GM18502 (cell line): Measurements from ENCODE around the gene LPGAT1.
A peak's percentile ranks its signal among the peaks of the same experiment; 100 is the strongest.
"Not testable (repeated sequence)": the region's sequence is repeated elsewhere in the genome, so short reads cannot be mapped to it uniquely, and the experiment has no call there.

Experiments used
- ATAC-seq: cut with Tn5 transposase; IDR thresholded peaks from one replicate; pipeline ENCODE4 v1.9.1; 2021; ENCODE audit warnings: mild to moderate bottlenecking; ENCODE audit not compliant: unreplicated experiment, poor library complexity

LPGAT1 gene

GRCh38 chr1:211830328-211831142 lies at the start of gene LPGAT1:
LPGAT1 (minus strand) TSS chr1:211830763; CDS start chr1:211829296, 1,467 bp downstream.
- ATAC-seq: peak; percentile 70

GRCh38 chr1:211879475-211879874 lies 48.9 kb upstream of the LPGAT1 start:
- no peak for ATAC-seq

GRCh38 chr1:211876851-211877590 lies 46.5 kb upstream of the LPGAT1 start:
- no peak for ATAC-seq

DNA sequence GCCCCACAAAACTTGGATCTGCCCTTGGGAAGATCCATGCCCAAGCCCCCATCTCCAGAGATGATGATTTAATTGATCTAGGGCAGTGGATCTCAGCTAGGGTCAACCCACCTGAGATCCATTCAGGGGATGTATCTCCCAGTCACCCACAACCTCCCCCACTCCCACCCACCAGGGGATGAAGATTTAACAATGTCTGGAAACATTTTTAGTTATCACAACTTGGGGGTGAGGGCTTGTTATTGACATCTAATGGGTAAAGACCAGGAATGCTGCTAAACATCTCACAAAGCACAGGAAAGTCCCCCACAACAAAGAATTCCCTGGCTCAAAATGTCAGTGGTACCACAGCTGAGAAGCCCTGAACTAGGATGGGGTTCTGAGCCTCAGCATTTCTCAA lies 45.0 kb upstream of the LPGAT1 start:
- ATAC-seq: no peak

- ATAC-seq: no peak
Measured at GRCh38 chr1:211874521-211875347, 44.2 kb upstream of the LPGAT1 start.

DNA sequence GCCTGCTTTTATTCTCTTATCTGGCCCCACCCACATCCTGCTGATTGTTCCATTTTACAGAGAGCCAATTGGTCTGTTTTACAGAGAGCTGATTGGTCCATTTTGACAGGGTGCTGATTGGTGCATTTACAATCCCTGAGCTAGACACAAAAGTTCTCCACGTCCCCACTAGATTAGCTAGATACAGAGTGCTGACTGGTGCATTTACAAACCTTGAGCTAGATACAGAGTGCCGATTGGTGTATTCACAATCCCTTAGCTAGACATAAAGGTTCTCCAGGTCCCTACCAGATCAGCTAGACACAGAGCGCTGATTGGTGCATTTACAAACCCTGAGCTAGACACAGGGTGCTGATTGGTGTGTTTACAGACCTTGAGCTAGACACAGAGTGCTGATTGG lies 43.2 kb upstream of the LPGAT1 start:
- not testable (repeated sequence) for ATAC-seq

DNA sequence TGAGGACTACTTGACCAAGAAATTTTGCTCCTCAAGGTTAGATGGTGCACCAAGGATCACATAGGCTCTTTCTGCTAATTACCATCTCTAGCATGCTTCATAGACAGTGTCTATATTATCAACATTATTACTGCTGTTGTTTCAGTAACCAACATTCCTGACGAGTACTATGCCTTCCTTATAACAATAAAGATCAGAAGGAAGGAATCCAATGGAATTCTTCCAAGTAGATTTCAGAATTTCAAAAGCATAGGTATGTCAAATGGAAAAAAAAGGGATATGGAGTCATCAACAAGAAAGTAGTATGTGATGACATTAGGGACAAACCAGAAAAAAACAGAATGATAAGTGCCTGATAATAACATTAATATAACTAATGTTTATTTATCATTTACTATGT lies 39.6 kb upstream of the LPGAT1 start:
- ATAC-seq: no peak

- ATAC-seq: no peak
Measured at GRCh38 chr1:211865180-211865579, 34.6 kb upstream of the LPGAT1 start.

DNA sequence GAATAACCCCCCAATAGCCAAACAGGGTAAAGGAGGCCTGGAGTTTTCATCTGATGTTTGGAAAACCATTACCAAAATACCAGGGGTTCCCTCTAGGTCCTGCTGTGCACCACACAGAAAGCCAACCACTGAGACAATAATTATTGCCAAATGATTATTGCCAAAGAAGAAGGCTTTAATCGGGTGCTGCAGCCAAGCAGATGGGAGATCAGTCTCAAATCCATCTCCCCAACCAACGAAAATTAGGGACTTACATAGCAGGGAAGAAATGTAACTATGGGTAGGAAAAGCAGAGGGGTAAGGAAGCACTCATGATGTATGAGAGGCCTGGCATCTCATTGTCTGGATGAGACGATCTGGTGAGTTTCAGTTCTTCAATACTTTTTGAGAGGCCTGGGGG lies 28.8 kb upstream of the LPGAT1 start:
- no peak for ATAC-seq

- ATAC-seq: no peak
Measured at GRCh38 chr1:211851174-211851573, 20.6 kb upstream of the LPGAT1 start.

DNA sequence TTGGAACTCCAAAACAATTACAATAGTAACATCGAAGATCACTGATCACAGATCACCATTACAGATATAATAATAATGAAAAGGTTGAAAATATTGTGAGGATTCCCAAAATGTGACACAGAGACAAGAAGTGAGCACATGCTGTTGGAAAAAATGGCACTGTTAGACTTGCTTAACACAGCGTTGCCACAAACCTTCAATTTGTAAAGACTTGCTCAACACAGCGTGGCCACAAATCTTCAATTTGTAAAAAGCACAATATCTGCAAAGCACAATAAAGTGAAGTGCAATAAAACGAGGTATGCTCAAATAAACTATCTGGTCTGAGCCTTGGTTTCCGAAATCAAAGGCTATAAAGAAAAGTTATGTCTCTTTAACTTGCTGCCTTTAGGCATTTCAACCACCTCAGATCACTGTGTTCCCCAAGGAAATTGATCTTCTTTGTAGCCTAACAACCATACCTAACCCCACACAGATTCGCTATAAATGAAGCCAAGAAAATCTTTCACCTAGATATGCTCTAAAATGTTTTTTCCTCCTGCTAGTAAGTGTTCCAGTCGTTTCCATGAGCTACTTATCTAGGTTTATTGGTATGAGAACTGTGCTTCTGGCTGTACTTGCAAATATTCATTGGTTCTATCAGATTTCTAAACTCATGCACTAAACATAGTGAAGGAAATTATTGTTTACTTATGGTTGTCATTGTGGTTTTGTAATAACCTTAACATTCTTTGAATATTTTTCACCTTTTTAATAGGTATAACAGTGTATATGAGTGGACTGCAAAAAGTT lies 13.1 kb upstream of the LPGAT1 start:
- no peak for ATAC-seq

DNA sequence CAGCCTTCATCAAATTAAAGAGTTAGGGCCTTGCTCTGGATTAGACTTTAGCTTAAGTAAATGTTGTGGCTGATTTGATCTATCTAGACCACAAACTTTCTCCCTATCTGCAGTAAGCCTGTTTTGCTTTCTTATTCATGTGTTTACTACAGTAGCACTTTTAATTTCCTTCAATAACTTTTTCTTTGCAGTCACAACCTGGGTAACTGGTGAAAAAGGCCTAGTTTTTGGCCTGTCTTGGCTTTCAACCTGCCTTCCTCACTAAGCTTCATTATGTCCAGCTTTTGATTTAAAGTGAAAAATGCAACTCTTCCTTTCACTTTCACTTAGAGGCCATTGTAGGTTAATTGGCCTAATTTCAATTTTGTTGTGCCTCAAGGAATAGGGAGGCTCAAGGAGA lies 12.5 kb upstream of the LPGAT1 start:
- ATAC-seq: no peak

- no peak for ATAC-seq
Measured at GRCh38 chr1:211842518-211842917, 12.0 kb upstream of the LPGAT1 start.

DNA sequence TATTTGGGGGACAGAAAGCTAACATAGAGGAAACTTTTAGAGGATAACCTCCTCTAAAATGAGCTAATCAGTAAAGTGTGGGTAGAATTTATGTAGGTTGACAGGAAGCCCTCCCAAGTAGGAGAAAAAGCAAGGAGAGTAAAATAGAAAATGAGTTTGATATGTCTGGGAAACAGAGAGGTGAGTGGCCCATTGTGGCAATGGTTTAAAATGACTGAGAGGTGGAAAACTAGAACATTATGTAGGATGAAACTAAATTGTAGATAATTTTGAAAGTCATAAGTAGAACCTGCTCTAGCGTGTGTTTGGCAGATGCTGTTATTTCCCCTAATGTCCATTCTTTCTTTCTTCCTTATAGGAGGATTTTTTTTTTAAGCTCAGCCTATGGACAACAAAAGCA lies 8.5 kb upstream of the LPGAT1 start:
- no peak for ATAC-seq

DNA sequence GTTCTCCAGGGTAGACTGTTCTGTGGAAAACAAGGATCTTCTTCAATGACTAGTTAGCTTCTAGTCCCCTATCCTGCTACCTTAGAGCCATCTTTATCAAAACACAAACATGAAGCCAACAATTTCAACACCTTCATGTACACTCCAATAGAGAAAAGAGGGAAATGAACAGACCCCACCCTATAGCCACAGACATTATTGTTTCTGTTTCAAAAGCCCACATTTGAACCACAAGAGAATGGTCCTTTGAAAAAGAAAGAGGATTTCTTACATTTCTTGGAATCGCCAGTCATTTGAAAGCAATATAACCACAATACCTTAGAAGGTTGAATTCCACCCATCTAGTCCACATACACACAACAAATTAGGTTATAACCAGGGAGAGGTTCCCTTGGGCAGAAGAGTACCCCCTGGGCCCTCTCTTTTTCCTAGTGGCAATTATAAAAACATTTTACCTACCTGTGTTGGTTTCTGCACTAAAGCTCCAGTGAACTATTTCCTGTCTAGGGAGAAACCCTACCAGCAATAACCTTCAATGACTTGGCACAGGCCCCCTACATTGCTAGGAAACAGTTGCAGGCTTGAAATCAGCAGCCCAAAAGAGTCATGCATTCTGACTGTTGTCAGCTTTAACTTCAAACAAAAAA lies 2.7 kb upstream of the LPGAT1 start:
- no peak for ATAC-seq

GRCh38 chr1:211832661-211833060 lies 2.1 kb upstream of the LPGAT1 start:
- ATAC-seq: no peak

DNA sequence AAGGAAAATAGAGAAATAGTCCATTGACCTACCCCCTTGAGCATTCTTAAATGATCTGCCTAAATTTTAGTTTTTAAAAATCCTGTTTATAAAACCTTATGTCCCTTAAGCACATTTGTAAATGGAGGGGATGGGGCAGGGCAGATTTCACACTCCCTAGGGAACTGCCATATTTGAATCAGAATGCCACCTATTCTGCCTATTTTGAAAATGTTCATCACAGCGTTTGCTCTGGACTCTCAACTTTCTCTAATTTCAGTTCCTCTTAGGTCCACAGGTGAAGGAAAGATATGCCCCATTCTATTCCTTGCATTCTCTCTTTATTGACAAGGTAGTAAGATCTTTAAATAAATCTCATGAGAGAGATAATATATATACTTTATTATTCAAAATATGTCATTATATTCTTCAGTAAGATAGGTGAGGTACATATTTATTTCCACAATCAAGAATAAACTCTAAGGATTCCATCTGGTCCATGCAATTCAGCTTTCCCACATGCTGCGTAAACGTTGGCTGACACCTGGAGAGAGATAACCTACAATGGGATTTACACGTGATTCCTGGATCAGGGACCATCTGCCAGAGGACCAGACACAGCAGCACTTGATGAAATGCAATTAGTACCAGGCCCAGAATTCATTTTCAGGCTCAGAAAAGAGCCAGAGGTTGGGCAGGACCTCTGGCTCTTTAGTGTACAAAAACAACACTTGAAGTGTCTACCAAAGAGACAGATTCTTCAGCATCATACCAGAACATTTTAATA lies 1.2 kb upstream of the LPGAT1 start:
- no peak for ATAC-seq

DNA sequence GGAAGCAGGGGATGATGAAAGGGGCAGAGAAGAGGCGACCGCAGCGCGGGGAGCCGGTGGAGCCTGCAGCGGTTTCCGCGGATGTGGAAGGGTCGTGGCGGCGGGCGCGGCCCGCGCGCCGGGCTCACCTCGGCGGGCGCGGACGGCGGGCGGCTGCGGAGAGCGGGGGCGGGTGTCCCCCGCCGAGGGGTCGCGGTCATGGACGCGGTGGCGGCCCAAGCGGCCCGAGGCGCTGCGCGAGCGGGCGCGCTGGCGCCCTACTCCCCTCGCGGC lies 572 bp downstream of the LPGAT1 start:
- ATAC-seq: peak; percentile 29
